PC-3 (cell line): ENCODE data around the gene URM1. TPM values are rescaled to one million over a fixed set of nuclear protein-coding genes. Genes with fewer than 3 reads are reported as not detected.

Source experiments
- ATAC-seq: fragments of 200-7000 bp; cut with Tn5 transposase; 2 replicates; pipeline ENCODE4 v1.9.1; 2020; ENCODE audit warnings: mild to moderate bottlenecking, moderate library complexity
- BruUV-seq: library from RNA; stranded (reverse); fragments of 400-500 nt; replicated peaks from 2 replicates; lab custom pipeline; 2021; lab: Mats Ljungman, UMichigan
- CTCF ChIA-PET: fragments of 300-600 bp; sonication (Branson Sonifier 250); formaldehyde crosslinking; loops from one replicate; lab custom pipeline; 2022; ENCODE audit warnings: antibody characterized with exemption; lab: Charles Lee
- POLR2A ChIA-PET: fragments of 300-600 bp; sonication (Branson Sonifier 250); formaldehyde crosslinking; loops from one replicate; lab custom pipeline; 2022; ENCODE audit warnings: antibody characterized with exemption; ENCODE audit not compliant: unreplicated experiment; lab: Charles Lee
- DNase-seq: peaks from one replicate; pipeline ENCODE4 v3.0.0-alpha.2; 2015
- H2AFZ ChIP-seq: fragments of 300-600 bp; sonication (generic); 2 replicates; pipeline ENCODE4 v1.6.0; 2016; ENCODE audit warnings: antibody characterized with exemption, low read length
- H3F3A ChIP-seq: fragments of 300-600 bp; sonication (generic); one replicate; pipeline ENCODE4 v1.6.0; 2017; ENCODE audit warnings: antibody characterized with exemption, low read length, control low read depth, mild to moderate bottlenecking; ENCODE audit not compliant: unreplicated experiment
- H3K27ac ChIP-seq: fragments of 300-600 bp; sonication (generic); 2 replicates; pipeline ENCODE4 v1.5.1; 2016; ENCODE audit warnings: mild to moderate bottlenecking, low read length
- H3K27me3 ChIP-seq: fragments of 300-600 bp; sonication (generic); 2 replicates; pipeline ENCODE4 v1.6.1; 2016; ENCODE audit warnings: low read length, mixed read lengths
- H3K36me3 ChIP-seq: fragments of 300-600 bp; sonication (generic); 2 replicates; pipeline ENCODE4 v1.6.1; 2016; ENCODE audit warnings: low read depth, mixed run types, low read length, mixed read lengths
- H3K4me1 ChIP-seq: fragments of 300-600 bp; sonication (generic); 2 replicates; pipeline ENCODE4 v1.5.1; 2016; ENCODE audit warnings: low read length; ENCODE audit not compliant: insufficient read depth
- H3K4me2 ChIP-seq: fragments of 300-600 bp; sonication (generic); 2 replicates; pipeline ENCODE4 v1.6.0; 2016; ENCODE audit warnings: low read length
- H3K4me3 ChIP-seq: fragments of 300-600 bp; sonication (generic); 2 replicates; pipeline ENCODE4 v1.5.1; 2016; ENCODE audit warnings: mild to moderate bottlenecking, low read length, mixed read lengths
- H3K79me2 ChIP-seq: fragments of 300-600 bp; sonication (generic); 2 replicates; pipeline ENCODE4 v1.6.1; 2017; ENCODE audit warnings: low read length, mixed read lengths
- H3K9ac ChIP-seq: fragments of 300-600 bp; sonication (generic); 2 replicates; pipeline ENCODE4 v1.6.0; 2016; ENCODE audit warnings: mild to moderate bottlenecking, low read length
- H3K9me2 ChIP-seq: fragments of 300-600 bp; sonication (generic); replicated peaks from 2 replicates; pipeline ENCODE4 v1.6.1; 2016; ENCODE audit warnings: mixed run types, low read length, mixed read lengths
- H3K9me3 ChIP-seq: fragments of 300-600 bp; sonication (generic); 2 replicates; pipeline ENCODE4 v1.6.1; 2016; ENCODE audit warnings: low read length, mixed read lengths
- H4K20me1 ChIP-seq: fragments of 300-600 bp; sonication (generic); 2 replicates; pipeline ENCODE4 v1.6.1; 2016; ENCODE audit warnings: low read length, mixed read lengths
- CTCF ChIP-seq: fragments of 300-600 bp; sonication (generic); conservative IDR thresholded peaks from 2 replicates; pipeline ENCODE4 v1.5.1; 2017; ENCODE audit warnings: antibody characterized with exemption, low read depth, mild to moderate bottlenecking, low read length
- EZH2 ChIP-seq: fragments of 300-600 bp; sonication (generic); IDR thresholded peaks from one replicate; pipeline ENCODE4 v1.6.1; 2017; ENCODE audit warnings: antibody characterized with exemption, mild to moderate bottlenecking, low read length; ENCODE audit not compliant: unreplicated experiment
- EZH2phosphoT487 ChIP-seq: fragments of 300-600 bp; sonication (generic); IDR thresholded peaks from 2 replicates; pipeline ENCODE4 v1.6.1; 2018; ENCODE audit warnings: mild to moderate bottlenecking, antibody characterized with exemption, low read length, borderline replicate concordance
- intact Hi-C: fragments of 100-400 bp; cut with micrococcal nuclease; formaldehyde crosslinking; loops from 2 replicates; pipeline ENCODE4 v1.9.0; 2023
- total RNA-seq: library from RNA; depleted of rRNA; stranded (reverse); fragments of >200 nt; gene quantifications from 2 replicates; pipeline ENCODE4 v1.2.3, GENCODE V29; 2014

URM1 gene
- total RNA-seq, 1 experiment from 2014 or later, result 29.1 TPM

DNA sequence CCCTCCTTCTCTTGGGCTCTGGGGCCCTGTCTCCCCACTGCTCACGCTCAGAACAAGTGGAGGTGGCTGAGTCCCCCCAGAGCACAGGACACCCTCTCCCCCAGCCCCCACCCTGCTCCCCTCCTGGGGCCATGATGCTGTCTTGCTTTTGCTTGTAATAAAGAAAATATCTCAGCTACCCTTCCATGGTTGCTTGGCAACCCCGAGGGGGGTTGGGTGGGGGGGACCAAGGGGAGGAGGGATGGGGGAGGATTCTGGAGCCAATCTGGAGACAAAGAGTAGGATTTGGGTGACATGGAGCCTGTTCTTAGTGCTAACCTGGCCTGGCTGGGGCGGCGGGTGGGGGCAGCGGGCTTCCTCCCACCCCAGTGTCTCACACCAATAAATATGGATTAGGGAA is 33.4 kb downstream of the URM1 start:
- no peaks in the 10 kb centered on the region for H3K79me2 ChIP-seq

DNA sequence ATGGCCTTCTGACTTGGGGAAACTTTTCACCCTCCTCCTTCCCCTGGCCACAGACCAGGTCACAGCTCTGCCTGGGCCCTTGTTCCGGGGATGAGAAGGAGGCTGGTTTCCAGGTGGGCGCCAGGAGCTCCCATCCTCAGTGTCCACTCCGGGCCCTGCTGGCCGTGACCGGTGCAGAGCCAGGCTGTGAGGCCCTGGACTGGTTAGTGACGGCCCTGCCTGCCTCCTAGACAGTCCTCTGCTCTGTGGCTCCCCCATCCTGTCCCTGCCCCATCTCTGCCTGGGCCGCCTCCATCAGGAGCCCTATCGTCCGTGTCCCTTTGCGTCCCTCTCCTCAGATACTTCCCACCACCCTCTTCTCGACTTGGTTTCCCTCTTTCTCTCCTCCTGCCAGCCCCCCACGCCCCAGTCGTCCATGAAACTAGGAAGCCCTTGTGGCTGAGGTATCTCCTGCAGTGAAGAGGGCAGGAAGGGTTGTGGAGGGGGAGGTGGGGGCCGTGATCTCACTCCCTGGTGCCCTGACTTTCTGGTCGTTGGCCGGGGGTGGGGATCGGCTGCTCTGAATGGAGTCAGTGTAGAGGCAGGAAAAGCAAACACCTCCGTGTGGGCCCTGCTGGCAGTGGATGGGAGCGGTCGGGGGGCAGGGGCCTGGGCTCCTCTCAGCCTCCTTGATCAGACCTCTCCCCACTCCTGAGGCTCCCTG is 34.1 kb downstream of the URM1 start:
- Histone ChIP-seq H2AFZ (no peak overlapping the region), H3K9ac (no peak overlapping the region), H3K9me3 (no peaks in the 10 kb centered on the region), H3K36me3 (no peaks in the 10 kb centered on the region), H3K4me2 (no peak overlapping the region), H3K27ac (no peak overlapping the region), H4K20me1 (no peaks in the 10 kb centered on the region), H3K27me3 (no peaks in the 10 kb centered on the region), H3F3A (no peaks in the 10 kb centered on the region), H3K79me2 (no peaks in the 10 kb centered on the region), H3K4me1 (peaks cover 8% of the 10 kb centered on the region), H3K9me2 (no peaks in the 10 kb centered on the region), H3K4me3 (no peak overlapping the region)
- DNase-seq, result no peak
- POLR2A ChIA-PET, result no interaction called here
- intact Hi-C loops, result no loop called here
- ATAC-seq, result no peak
- no TSS peak for BruUV-seq
- CTCF ChIA-PET, result no interaction called here
- no peak for TF ChIP-seq EZH2
- TF ChIP-seq EZH2phosphoT487, result no peak
- TF ChIP-seq CTCF, result no peak

More for the DNA sequence above, 33.4 kb downstream of the URM1 start:
- Histone ChIP-seq H3K4me3 (no peak overlapping the region), H3K9ac (no peak overlapping the region), H4K20me1 (no peaks in the 10 kb centered on the region), H3K4me2 (no peak overlapping the region), H3F3A (no peaks in the 10 kb centered on the region), H3K36me3 (no peaks in the 10 kb centered on the region), H3K4me1 (peaks cover 8% of the 10 kb centered on the region), H2AFZ (no peak overlapping the region), H3K9me2 (no peaks in the 10 kb centered on the region), H3K27ac (no peak overlapping the region), H3K9me3 (no peaks in the 10 kb centered on the region), H3K27me3 (no peaks in the 10 kb centered on the region)
- no peak for TF ChIP-seq EZH2
- no peak for TF ChIP-seq EZH2phosphoT487
- TF ChIP-seq CTCF, result no peak
- DNase-seq, result no peak
- ChIA-PET CTCF (interaction anchor here (0.6 kb wide), 1 partner anchor 63 kb away, joined by 4 read pairs; no protein-coding TSS in a partner anchor), POLR2A (no interaction called here)
- intact Hi-C loops, result no loop called here
- no peak for ATAC-seq
- BruUV-seq, result no TSS peak

DNA sequence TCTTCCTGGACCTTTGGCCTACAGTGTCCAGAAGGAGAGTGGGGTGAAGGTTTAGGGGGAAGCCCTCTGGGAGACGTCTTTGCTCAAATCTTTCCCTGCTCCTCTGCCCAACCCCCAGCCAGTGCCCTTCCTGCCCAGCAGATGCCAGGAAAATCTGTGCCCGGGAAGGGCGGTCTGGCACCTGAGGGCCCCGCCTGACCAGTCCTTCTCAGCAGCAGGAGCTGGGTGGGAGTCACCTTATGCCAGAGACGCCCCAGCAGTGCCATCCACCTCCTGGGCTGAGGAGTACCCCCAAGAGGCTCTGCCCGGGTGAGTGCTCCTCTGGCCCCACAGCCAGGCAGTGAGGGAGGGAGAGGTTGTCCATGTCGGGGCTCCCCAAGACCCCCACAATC is 34.6 kb downstream of the URM1 start:
- Histone ChIP-seq H3K27ac (no peak overlapping the region), H3K4me2 (no peak overlapping the region), H3K27me3 (no peaks in the 10 kb centered on the region), H3F3A (no peaks in the 10 kb centered on the region), H3K9me2 (no peaks in the 10 kb centered on the region), H4K20me1 (no peaks in the 10 kb centered on the region), H3K79me2 (no peaks in the 10 kb centered on the region), H3K9ac (no peak overlapping the region), H3K4me1 (peaks cover 8% of the 10 kb centered on the region), H3K4me3 (no peak overlapping the region), H3K9me3 (no peaks in the 10 kb centered on the region), H2AFZ (no peak overlapping the region), H3K36me3 (no peaks in the 10 kb centered on the region)
- intact Hi-C loops, result no loop called here
- POLR2A ChIA-PET, result no interaction called here
- ATAC-seq, result no peak
- no peak for DNase-seq
- CTCF ChIA-PET, result no interaction called here
- no TSS peak for BruUV-seq
- TF ChIP-seq CTCF, result no peak
